DND-41 (cell line): ENCODE results near the gene LYSMD3.

Experiments
- CTCF ChIP-seq: IDR thresholded peaks from 2 replicates; pipeline ENCODE4 v1.5.1; 2012; ENCODE audit warnings: borderline replicate concordance, low read length, moderate library complexity, mild to moderate bottlenecking; ENCODE audit not compliant: poor library complexity, severe bottlenecking; ENCODE audit errors: extremely low read depth
- EZH2 ChIP-seq: IDR thresholded peaks from 3 replicates; pipeline ENCODE4 v1.6.1; 2012; ENCODE audit warnings: borderline replicate concordance, low read depth, mild to moderate bottlenecking, moderate library complexity, low read length, inconsistent platforms; ENCODE audit not compliant: severe bottlenecking

GRCh38 chr5:90476391-90476790 lies 53.0 kb downstream of the LYSMD3 start:
- TF ChIP-seq EZH2 (no peak), CTCF (no peak)
